ENCODE results near the gene TAGAP. TPM values are rescaled to one million over a fixed set of nuclear protein-coding genes. Genes with fewer than 3 reads are reported as not detected.

TAGAP gene
- total and polyA plus RNA-seq, 10 of the 15 experiments (the other 5 are each of a cell fraction or from before 2014, with no cell fraction given), result 5.3 to 27.4 (median 18.9) TPM

- TF ChIP-seq HDAC6 (IDR thresholded peaks at IDR 0.05; ENCODE audit: unreplicated experiment) (no peak), TCF12 (IDR thresholded peaks at IDR 0.05; ENCODE audit: low read depth, low read length) (peak; percentile 78; the same call in 1 of the 2 replicates), CBFB (IDR thresholded peaks at IDR 0.05; ENCODE audit: low read depth) (no peak), STAT1 (conservative IDR thresholded peaks at IDR 0.05) (no peak), PAX8 (IDR thresholded peaks at IDR 0.05) (no peak), RAD21 (IDR thresholded peaks at IDR 0.05; ENCODE audit: insufficient read depth, low read depth, low read length) (no peak), SMAD1 (IDR thresholded peaks at IDR 0.05; ENCODE audit: low read depth, partially characterized antibody) (no peak), SP1 (IDR thresholded peaks at IDR 0.05; ENCODE audit: low read depth, low read length) (no peak), E2F4 (IDR thresholded peaks at IDR 0.05; ENCODE audit: low read depth, low read length) (no peak), KLF5 (IDR thresholded peaks at IDR 0.05; ENCODE audit: partially characterized antibody) (no peak), EP300 (IDR thresholded peaks at IDR 0.05; ENCODE audit: borderline replicate concordance in 1 of 2, control insufficient read depth in 1 of 2, low read depth in 2 of 2, low read length in 2 of 2) (peak in 1 of 2 experiments; percentile 46; a peak in 2 of 4 replicates), BMI1 (IDR thresholded peaks at IDR 0.05; ENCODE audit: borderline replicate concordance) (no peak), IRF4 (IDR thresholded peaks at IDR 0.05; ENCODE audit: low read depth, low read length) (peak; percentile 93; the same call in 1 of the 2 replicates), NBN (IDR thresholded peaks at IDR 0.05) (no peak), BCL11A (IDR thresholded peaks at IDR 0.05; ENCODE audit: low read depth, low read length) (peak; percentile 56; the same call in 1 of the 2 replicates), RBBP5 (conservative IDR thresholded peaks at IDR 0.05) (no peak), SKIL (IDR thresholded peaks at IDR 0.05; ENCODE audit: low read depth, poor library complexity, severe bottlenecking) (no peak), POLR2A (IDR thresholded peaks at IDR 0.05; ENCODE audit: low read depth, low read length) (no peak), NR2C2 (IDR thresholded peaks at IDR 0.05; ENCODE audit: borderline replicate concordance, control insufficient read depth, insufficient read length, low read depth) (no peak), NRF1 (conservative IDR thresholded peaks at IDR 0.05; ENCODE audit: low read depth, low read length) (no peak), JUND (IDR thresholded peaks at IDR 0.05; ENCODE audit: low read depth, low read length) (no peak), EZH2 (IDR thresholded peaks at IDR 0.05; ENCODE audit: borderline replicate concordance, control insufficient read depth, low read depth, low read length) (no peak)
- TF ChIP-seq, protein P1, sequence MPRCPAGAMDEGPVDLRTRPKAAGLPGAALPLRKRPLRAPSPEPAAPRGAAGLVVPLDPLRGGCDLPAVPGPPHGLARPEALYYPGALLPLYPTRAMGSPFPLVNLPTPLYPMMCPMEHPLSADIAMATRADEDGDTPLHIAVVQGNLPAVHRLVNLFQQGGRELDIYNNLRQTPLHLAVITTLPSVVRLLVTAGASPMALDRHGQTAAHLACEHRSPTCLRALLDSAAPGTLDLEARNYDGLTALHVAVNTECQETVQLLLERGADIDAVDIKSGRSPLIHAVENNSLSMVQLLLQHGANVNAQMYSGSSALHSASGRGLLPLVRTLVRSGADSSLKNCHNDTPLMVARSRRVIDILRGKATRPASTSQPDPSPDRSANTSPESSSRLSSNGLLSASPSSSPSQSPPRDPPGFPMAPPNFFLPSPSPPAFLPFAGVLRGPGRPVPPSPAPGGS (IDR thresholded peaks at IDR 0.05; ENCODE audit: borderline replicate concordance, insufficient read depth, low read depth, low read length, poor library complexity, severe bottlenecking), result peak; percentile 85
- TF ChIP-seq, protein P2, sequence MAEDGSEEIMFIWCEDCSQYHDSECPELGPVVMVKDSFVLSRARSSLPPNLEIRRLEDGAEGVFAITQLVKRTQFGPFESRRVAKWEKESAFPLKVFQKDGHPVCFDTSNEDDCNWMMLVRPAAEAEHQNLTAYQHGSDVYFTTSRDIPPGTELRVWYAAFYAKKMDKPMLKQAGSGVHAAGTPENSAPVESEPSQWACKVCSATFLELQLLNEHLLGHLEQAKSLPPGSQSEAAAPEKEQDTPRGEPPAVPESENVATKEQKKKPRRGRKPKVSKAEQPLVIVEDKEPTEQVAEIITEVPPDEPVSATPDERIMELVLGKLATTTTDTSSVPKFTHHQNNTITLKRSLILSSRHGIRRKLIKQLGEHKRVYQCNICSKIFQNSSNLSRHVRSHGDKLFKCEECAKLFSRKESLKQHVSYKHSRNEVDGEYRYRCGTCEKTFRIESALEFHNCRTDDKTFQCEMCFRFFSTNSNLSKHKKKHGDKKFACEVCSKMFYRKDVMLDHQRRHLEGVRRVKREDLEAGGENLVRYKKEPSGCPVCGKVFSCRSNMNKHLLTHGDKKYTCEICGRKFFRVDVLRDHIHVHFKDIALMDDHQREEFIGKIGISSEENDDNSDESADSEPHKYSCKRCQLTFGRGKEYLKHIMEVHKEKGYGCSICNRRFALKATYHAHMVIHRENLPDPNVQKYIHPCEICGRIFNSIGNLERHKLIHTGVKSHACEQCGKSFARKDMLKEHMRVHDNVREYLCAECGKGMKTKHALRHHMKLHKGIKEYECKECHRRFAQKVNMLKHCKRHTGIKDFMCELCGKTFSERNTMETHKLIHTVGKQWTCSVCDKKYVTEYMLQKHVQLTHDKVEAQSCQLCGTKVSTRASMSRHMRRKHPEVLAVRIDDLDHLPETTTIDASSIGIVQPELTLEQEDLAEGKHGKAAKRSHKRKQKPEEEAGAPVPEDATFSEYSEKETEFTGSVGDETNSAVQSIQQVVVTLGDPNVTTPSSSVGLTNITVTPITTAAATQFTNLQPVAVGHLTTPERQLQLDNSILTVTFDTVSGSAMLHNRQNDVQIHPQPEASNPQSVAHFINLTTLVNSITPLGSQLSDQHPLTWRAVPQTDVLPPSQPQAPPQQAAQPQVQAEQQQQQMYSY (CRISPR knock-in tag; IDR thresholded peaks at IDR 0.05), result no peak
Measured at GRCh38 chr6:159067334-159067733, 22.5 kb upstream of the TAGAP start (continued).
